ENCODE measurements around the gene MAP2K5. TPM values are rescaled to one million over a fixed set of nuclear protein-coding genes. Genes with fewer than 3 reads are reported as not detected.

Gene MAP2K5
- total RNA-seq, 2 donors from 2014 or later: 10.7 to 15.7 TPM

- intact Hi-C loops (cut with DNase I): no loop called here
- DNase-seq (ENCODE audit: low spot score): no peak
- Histone ChIP-seq H3K4me1 (replicated peaks) (no peaks in the 10 kb centered on the region), H3K36me3 (no peaks in the 10 kb centered on the region), H3K4me3 (no peak overlapping the region), H3K27ac (no peak overlapping the region), H3K27me3 (replicated peaks; ENCODE audit: insufficient read depth) (no peaks in the 10 kb centered on the region), H3K9me3 (no peaks in the 10 kb centered on the region)
- TF ChIP-seq POLR2AphosphoS5 (IDR thresholded peaks at IDR 0.05) (no peak), POLR2A (IDR thresholded peaks at IDR 0.05) (no peak)
- TF ChIP-seq, protein P1, sequence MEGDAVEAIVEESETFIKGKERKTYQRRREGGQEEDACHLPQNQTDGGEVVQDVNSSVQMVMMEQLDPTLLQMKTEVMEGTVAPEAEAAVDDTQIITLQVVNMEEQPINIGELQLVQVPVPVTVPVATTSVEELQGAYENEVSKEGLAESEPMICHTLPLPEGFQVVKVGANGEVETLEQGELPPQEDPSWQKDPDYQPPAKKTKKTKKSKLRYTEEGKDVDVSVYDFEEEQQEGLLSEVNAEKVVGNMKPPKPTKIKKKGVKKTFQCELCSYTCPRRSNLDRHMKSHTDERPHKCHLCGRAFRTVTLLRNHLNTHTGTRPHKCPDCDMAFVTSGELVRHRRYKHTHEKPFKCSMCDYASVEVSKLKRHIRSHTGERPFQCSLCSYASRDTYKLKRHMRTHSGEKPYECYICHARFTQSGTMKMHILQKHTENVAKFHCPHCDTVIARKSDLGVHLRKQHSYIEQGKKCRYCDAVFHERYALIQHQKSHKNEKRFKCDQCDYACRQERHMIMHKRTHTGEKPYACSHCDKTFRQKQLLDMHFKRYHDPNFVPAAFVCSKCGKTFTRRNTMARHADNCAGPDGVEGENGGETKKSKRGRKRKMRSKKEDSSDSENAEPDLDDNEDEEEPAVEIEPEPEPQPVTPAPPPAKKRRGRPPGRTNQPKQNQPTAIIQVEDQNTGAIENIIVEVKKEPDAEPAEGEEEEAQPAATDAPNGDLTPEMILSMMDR (IDR thresholded peaks at IDR 0.05): no peak
- 56% methylated on average over 3 of the region's 3 CpGs for WGBS
These were observed 99.0 kb downstream of the MAP2K5 start for GRCh38 chr15:67641453-67641852.

DNA sequence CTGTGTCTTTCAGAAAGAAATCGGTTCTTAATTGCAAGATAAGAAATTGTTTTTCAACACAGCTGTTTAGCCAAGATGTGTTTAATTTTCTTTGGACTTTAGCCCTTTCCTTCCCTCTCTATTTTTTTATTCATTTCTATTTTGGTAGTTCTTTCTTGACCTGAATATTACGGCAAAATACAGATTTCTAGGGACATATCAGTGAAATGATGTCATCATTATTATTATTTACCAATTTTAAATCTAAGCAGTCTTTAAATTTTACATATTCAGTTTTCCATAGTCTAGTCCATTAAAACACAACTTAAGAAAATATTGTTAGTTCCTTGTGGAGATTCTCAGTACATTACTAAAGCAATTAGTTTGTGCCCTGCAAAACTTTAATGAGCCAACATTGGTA is 104.3 kb downstream of the MAP2K5 start:
- no peaks in the 10 kb centered on the region for H3K36me3 ChIP-seq
- intact Hi-C loops (cut with DNase I): no loop called here
- no peaks in the 10 kb centered on the region for H3K27me3 ChIP-seq (replicated peaks; ENCODE audit: insufficient read depth)
- H3K4me1 ChIP-seq (replicated peaks): no peaks in the 10 kb centered on the region
- H3K4me3 ChIP-seq: no peak overlapping the region
- no peak for DNase-seq (ENCODE audit: low spot score)
- TF ChIP-seq POLR2A (IDR thresholded peaks at IDR 0.05) (no peak), POLR2AphosphoS5 (IDR thresholded peaks at IDR 0.05) (no peak)
- no peaks in the 10 kb centered on the region for H3K9me3 ChIP-seq
- no peak overlapping the region for H3K27ac ChIP-seq
- 73% methylated on average over 2 of the region's 2 CpGs for WGBS

DNA sequence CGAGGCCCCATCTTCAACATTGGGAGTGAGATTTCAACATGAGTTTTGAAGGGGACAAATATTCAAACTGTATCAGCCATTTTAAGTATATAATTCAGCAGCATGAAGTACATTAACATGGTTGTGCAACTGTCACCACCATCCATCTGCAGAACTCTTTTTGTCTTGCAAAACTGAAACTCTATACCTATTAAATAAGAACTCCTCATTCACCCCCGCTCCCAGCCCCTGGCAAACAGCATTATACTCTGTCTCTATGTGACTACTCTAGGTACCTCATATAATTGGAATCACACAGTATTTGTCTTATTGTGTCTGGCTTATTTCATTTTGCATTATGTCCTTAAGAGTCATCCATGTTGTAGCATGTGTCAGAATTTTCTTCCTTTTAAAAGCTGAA is 110.1 kb downstream of the MAP2K5 start:
- DNase-seq (ENCODE audit: low spot score): no peak
- 96% methylated on average over 2 of the region's 2 CpGs for WGBS
- intact Hi-C loops (cut with DNase I): no loop called here
- H3K36me3 ChIP-seq: no peaks in the 10 kb centered on the region
- no peaks in the 10 kb centered on the region for H3K4me1 ChIP-seq (replicated peaks)
- no peak overlapping the region for H3K27ac ChIP-seq
- TF ChIP-seq, protein P1 (IDR thresholded peaks at IDR 0.05): no peak
- TF ChIP-seq POLR2A (IDR thresholded peaks at IDR 0.05) (no peak), POLR2AphosphoS5 (IDR thresholded peaks at IDR 0.05) (no peak)
- no peaks in the 10 kb centered on the region for H3K27me3 ChIP-seq (replicated peaks; ENCODE audit: insufficient read depth)
- no peaks in the 10 kb centered on the region for H3K9me3 ChIP-seq
- H3K4me3 ChIP-seq: no peak overlapping the region

DNA sequence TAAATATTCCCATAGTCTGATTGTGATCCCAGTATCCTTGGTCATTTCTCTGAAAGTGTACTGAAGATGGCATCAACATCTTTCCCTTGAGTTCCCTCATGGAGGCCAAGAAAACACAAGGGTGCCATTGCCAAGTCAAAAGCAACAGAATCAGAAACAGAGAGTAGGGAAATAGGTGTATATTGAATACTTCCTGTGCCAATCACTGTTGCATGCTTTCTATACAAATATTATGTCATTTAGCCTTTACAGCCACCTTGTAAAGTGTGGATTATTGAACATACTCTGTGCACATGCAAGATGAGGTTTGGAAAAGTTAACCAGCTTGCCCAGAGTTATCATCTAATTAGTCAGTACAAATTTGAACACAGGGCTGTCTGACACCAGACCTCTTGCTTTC is 117.9 kb downstream of the MAP2K5 start:
- intact Hi-C loops (cut with DNase I): no loop called here
- no peak for DNase-seq (ENCODE audit: low spot score)
- Histone ChIP-seq H3K27ac (no peak overlapping the region), H3K4me3 (no peak overlapping the region), H3K9me3 (no peaks in the 10 kb centered on the region), H3K4me1 (replicated peaks) (no peaks in the 10 kb centered on the region), H3K36me3 (no peaks in the 10 kb centered on the region), H3K27me3 (replicated peaks; ENCODE audit: insufficient read depth) (no peaks in the 10 kb centered on the region)
- TF ChIP-seq POLR2AphosphoS5 (IDR thresholded peaks at IDR 0.05) (no peak), POLR2A (IDR thresholded peaks at IDR 0.05) (no peak)
- TF ChIP-seq, protein P1 (IDR thresholded peaks at IDR 0.05): no peak

DNA sequence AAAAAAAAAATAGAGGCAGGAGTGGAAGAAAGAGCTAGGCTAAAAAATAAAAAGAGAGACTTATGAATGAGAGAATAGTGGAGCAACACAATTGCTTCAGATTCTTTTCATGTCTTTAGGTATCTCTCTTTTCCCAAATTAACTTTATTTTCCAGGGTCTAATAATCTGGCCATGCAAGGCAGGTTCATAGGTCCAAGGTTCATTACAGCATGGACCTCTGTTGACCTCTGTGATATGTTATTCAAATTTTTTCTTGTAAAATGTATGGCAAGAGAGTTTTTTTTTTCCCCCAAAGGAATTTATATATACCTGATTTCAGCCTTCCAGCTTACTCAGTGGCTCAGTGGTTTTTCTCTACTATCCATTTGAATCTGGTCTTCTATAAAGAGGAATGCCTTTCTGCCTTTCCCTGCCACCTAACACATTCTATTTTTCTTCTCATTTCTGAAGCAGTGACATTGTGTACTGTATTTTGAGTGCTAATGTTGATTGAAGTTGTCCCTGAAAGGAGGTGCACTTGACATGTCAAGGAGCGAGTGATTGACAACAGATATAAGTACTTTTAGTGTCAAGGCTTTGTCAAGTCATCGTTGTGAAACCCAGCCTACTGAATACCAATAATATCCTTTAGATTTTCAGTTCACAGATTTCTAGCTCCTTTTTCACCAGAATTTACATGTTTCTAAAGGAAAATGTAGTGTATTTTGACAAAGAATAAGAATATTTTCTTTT is 118.5 kb downstream of the MAP2K5 start:
- Histone ChIP-seq H3K36me3 (no peaks in the 10 kb centered on the region), H3K9me3 (no peaks in the 10 kb centered on the region), H3K4me1 (replicated peaks) (no peaks in the 10 kb centered on the region), H3K27ac (no peak overlapping the region), H3K4me3 (no peak overlapping the region), H3K27me3 (replicated peaks; ENCODE audit: insufficient read depth) (no peaks in the 10 kb centered on the region)
- DNase-seq (ENCODE audit: low spot score): no peak
- TF ChIP-seq, protein P1 (IDR thresholded peaks at IDR 0.05): no peak
- no peak for TF ChIP-seq POLR2A (IDR thresholded peaks at IDR 0.05)
- TF ChIP-seq POLR2AphosphoS5 (IDR thresholded peaks at IDR 0.05): no peak
- 95% methylated on average over 2 of the region's 2 CpGs for WGBS
- intact Hi-C loops (cut with DNase I): no loop called here
